Posterior vena cava (tissue), 2 donors: ENCODE measurements around the gene DNAH1. TPM values are rescaled to one million over a fixed set of nuclear protein-coding genes. Genes with fewer than 3 reads are reported as not detected.
A peak's percentile ranks its signal among the peaks of the same experiment; 100 is the strongest.

ENCODE experiments used
- DNase-seq: peaks from one replicate; pipeline ENCODE4 v3.0.0-alpha.2; 2020; ENCODE audit warnings: low spot score
- intact Hi-C, 2 donors: fragments of 100-400 bp; cut with DNase I; formaldehyde crosslinking; loops; one replicate each; pipeline versions ENCODE4 v1.14.1 to v1.14.2; 2022 to 2023
- total RNA-seq, 2 donors: library from RNA; stranded (reverse); fragmentation: NEBNext Ultra II Directional; extraction: Animal tissue kit (Norgen Biotek cat#: 25700); gene quantifications; one replicate each; pipeline ENCODE4 v1.2.1, GENCODE V29; 2021
- donor health status: DM: yes; HTN: yes; CAD: no.
- donor health status: DM: yes; HTN: yes; CAD: no.

The DNAH1 gene
- total RNA-seq, 2 donors from 2014 or later = 7.2 to 9.4 TPM

- DNase-seq = no peak
- intact Hi-C loops = no loop called here
Measured at GRCh38 chr3:52367891-52368880, 52.1 kb downstream of the DNAH1 start.

- no peak for DNase-seq
- intact Hi-C loops = no loop called here
Measured at GRCh38 chr3:52370531-52370930, 54.4 kb downstream of the DNAH1 start.

- intact Hi-C loops = no loop called here
- DNase-seq = no peak
Measured at GRCh38 chr3:52372822-52373504, 56.8 kb downstream of the DNAH1 start.

GRCh38 chr3:52373676-52374075, 57.6 kb downstream of the DNAH1 start:
- intact Hi-C loops = no loop called here

GRCh38 chr3:52374173-52374572, 58.1 kb downstream of the DNAH1 start:
- no peak for DNase-seq
- intact Hi-C loops = no loop called here

More at GRCh38 chr3:52373676-52374075, 57.6 kb downstream of the DNAH1 start:
- no peak for DNase-seq

- DNase-seq = no peak
- intact Hi-C loops = no loop called here
Measured at GRCh38 chr3:52379610-52380009, 63.5 kb downstream of the DNAH1 start.

- intact Hi-C loops = no loop called here
- DNase-seq = no peak
Measured at GRCh38 chr3:52380023-52380422, 63.9 kb downstream of the DNAH1 start.

- no peak for DNase-seq
- intact Hi-C loops = no loop called here
Measured at GRCh38 chr3:52381623-52382022, 65.5 kb downstream of the DNAH1 start.

GRCh38 chr3:52383446-52383845, 67.3 kb downstream of the DNAH1 start:
- DNase-seq = no peak
- intact Hi-C loops = no loop called here

- intact Hi-C loops = no loop called here
Measured at GRCh38 chr3:52384019-52384761, 68.1 kb downstream of the DNAH1 start.

GRCh38 chr3:52385157-52385556, 69.0 kb downstream of the DNAH1 start:
- no peak for DNase-seq
- intact Hi-C loops = no loop called here

More at GRCh38 chr3:52384019-52384761, 68.1 kb downstream of the DNAH1 start:
- no peak for DNase-seq

- no peak for DNase-seq
- intact Hi-C loops = no loop called here
Measured at GRCh38 chr3:52387481-52387880, 71.4 kb downstream of the DNAH1 start.

- DNase-seq = no peak
- intact Hi-C loops = no loop called here
Measured at GRCh38 chr3:52388348-52388821, 72.3 kb downstream of the DNAH1 start.

- no peak for DNase-seq
- intact Hi-C loops = no loop called here
Measured at GRCh38 chr3:52388933-52389332, 72.8 kb downstream of the DNAH1 start.

- no peak for DNase-seq
- intact Hi-C loops = no loop called here
Measured at GRCh38 chr3:52391096-52391495, 75.0 kb downstream of the DNAH1 start.

GRCh38 chr3:52392216-52392930, 76.3 kb downstream of the DNAH1 start:
- intact Hi-C loops = no loop called here
- DNase-seq = peak; percentile 74

GRCh38 chr3:52393131-52393807, 77.2 kb downstream of the DNAH1 start:
- DNase-seq = peak; percentile 59
- intact Hi-C loops = no loop called here

- intact Hi-C loops = no loop called here
- peak; percentile 36 for DNase-seq
Measured at GRCh38 chr3:52393959-52394670, 78.0 kb downstream of the DNAH1 start.
